Measurements from ENCODE around the gene TMIE. TPM values are rescaled to one million over a fixed set of nuclear protein-coding genes. Genes with fewer than 3 reads are reported as not detected.

The TMIE gene
- polyA plus RNA-seq, 4 donors, result 0.45 to 1.0 (median 0.83) TPM

DNA sequence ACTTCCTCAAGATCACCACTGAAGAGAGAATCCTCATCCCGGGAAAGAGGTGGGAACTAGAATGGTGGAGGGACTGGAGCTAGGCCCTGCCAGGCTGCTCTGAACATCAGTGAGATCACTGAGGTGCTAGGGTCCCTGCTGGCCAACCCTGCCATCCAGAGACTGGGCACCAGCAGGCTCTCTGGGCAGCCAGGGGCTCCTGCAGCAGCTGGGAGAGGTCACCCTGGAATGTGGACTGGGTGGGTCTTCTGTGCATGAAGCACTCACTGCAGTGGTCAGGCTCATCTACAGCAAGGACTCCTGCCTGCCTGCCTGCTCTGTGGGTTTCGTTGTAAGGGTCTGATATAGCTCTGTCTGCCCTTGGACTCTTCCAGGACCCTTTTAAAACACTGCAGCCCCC lies 32.6 kb upstream of the TMIE start:
- no peak for DNase-seq (ENCODE audit: low read depth in 4 of 4, low spot score in 3 of 4)

DNA sequence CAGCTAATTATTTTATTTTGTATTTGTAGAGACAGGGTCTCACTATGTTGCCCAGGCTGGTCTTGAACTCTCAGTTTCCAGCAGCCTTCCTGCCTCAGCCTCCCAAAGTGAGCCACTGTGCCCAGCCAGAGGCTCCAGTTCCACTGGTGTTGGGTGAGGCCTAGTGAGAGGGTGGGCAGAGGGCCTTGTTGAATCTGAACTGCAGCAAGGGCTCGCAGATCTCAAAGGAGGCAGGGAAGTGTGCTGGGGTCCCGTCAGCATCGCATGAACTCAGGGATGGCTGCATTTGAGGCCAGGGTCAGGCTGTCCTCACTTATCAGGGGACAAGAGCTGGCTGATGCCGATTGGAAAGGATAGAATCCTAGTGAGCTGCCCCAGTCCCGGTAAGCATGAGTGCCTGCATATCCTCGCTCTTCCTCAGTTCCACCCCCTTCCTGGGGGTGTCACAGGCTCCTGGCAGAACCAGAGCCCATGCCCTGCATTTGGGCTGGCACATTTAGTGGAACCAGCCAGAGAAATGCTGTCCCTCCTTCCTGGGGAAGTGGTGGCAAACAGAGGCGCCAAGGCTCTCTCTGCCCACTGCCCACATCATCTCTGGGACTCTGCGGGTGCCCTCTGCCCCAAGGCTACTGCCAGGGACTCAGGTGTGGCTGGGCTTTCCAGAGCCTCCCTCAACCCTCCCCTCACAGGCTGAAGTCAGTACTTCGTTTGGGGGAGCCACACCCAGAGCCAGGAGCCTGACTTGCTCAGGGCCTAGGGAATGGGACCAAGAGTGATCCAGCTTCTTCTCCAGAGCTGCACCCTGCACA lies 31.8 kb upstream of the TMIE start:
- DNase-seq (ENCODE audit: low read depth in 4 of 4, low spot score in 3 of 4), result no peak

DNA sequence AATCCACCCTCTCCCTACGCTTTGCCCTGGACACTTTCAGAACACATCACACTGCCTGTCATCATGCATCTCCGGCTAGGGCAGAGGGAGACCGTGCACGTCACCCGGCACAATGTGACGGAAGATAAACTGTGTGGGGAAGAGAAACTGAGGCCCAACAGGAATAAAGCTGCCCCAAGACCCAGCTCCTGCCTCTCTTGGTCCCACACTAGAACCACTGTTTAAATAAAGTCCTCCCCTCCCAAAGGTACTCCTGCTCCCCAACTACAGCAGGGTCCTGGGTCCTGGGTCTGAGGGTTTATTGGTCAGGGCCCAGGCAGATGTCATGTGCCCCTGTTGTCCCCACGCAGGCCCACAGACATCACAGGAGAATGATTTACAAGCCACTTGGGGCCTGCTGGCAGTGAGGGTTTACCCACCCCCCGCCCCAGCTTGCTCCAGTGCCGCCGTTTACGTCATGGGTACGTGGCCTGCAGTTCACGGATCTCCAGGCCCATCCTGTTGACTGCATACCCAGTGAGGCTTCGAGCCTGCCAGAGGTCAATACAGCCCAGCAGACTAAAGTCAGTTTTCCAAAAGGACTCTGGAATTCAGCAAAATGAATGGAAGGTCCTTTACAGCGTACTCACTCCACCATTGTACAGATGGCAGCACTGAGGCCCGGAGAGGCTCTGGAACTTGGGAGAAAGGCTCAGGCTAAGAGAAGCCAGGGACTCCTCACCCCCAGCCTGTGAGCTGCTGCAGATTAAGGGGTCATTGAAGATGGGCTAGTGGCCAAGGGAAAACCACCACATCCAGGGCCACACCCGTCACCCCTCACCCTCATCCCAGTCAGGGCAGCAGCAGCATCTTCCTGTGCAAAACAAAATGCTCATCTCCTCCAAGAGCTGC lies 30.9 kb upstream of the TMIE start:
- no peak for DNase-seq (ENCODE audit: low read depth in 4 of 4, low spot score in 3 of 4)

DNA sequence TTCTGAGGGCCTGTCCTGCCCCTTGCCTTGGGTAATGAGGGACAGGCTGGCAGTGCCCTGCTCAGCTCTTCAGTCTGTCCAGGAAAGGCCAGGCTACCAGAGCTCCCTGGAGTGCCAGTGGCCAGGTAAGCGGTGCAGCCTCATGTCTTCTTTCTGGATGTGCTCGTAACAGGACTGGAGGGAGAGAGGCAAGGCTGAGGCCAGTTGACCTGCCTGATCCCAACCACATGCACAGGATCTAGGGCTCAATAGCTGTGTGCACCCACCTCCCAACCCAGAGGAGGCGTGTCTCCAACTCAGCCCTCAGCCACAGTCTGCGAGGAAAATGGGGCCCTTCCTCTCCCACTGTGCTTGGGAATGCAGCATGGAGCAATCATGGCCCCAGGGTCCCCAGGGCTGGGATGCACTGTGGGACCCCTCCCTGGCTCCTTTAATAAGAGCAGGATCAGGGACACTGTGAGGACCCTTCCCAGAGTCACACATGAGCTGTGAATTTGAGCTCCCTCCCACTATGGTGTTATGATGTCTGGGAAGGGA lies 30.2 kb upstream of the TMIE start:
- DNase-seq (ENCODE audit: low read depth in 4 of 4, low spot score in 3 of 4), result no peak

DNA sequence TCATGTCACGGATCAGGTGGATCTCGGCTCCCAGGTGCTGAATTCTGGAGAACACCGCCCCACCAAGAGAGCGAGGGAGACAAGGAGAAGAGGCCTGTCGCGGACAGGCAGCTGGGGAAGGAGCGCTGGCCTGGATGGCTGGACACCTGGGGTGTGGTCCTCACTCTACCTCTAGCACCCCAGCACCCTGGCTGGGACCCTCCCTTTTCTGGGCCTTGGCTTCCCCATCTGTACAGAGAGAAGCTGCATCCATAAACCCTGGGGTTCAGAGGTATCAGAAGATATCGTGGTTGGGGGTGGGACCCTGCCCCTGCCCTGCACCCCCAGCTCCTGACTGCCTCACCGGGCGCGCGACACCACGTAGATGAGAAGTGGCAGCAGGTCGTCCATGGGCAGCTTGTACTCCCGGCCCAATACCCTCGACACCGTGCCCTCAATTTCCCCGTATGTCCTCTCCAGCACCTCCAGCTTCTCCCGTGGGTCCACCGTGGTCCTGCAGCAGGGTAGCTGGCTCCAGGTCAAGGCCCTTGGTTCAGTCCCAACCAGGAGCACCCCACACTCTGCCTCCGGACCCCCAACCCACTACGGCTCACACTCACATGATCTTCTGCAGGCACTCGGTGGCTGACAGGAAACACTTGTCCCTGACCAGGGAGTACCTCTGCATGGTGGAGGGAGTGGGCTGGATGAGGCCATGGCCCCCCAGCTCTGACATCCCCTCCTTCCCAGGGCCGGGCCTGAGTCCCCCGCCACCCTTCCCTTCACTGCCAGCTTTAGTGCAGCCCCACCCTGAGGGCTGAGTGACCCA lies 29.4 kb upstream of the TMIE start:
- DNase-seq (ENCODE audit: low read depth in 4 of 4, low spot score in 3 of 4), result no peak

DNA sequence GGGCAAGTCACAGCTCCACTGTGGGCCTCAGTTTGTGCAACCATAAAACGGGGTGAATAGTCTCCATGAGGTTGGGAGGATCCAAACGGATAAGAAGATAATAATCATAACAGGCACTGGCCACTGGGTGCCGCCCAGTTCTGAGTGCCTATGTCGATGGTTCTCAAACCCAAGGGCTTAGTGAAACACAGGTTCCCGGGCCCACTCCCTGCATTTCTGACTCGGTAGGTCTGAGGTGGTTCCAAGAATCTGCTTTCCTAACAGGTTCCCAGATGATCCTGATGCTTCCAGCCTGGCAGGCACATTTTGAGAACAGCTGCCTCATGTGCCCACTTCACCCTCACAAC lies 28.9 kb upstream of the TMIE start:
- no peak for DNase-seq (ENCODE audit: low read depth in 4 of 4, low spot score in 3 of 4)

DNA sequence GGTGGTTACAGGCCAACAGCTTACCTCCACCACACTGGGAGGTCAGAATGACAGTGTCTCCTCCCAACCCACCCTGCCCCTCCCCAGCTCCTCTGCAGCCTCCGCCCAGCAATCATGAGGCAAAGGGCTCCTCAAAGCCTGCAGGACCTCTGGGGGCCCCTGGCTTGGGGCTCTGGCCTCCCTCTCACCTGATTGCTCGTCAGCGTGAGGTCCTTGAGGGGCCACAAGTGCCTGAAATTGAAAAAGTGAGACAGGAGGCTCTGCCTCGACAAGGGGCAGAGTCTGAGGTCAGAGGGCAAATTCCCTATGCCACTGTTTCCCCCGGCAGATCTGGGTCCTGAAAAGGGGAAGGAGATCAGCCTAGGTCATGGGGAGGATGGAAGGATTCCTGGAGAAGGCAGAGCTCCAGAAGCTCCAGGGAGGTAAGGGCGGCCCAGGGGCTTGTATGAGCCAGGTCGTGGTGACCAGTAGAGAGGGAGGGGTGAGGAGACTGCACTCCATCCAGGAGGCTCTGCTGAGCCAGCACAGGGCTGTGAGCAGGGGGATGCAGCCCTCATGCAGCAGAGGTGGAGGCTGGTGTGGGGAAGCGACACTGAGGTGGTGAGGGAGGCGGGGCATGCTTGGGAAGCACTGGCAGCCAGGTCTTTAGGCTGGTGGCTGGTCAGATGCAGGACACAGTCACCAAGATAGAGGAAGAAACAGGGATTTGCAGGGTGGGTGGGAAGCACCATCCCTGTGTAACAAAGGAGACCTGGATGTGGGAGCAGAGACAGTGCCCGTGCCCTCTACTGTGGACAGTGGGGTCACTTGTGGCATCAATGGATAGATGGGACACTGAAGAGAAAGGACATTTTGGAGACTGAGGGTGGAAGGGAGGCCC lies 27.8 kb upstream of the TMIE start:
- DNase-seq (ENCODE audit: low read depth in 4 of 4, low spot score in 3 of 4), result no peak

DNA sequence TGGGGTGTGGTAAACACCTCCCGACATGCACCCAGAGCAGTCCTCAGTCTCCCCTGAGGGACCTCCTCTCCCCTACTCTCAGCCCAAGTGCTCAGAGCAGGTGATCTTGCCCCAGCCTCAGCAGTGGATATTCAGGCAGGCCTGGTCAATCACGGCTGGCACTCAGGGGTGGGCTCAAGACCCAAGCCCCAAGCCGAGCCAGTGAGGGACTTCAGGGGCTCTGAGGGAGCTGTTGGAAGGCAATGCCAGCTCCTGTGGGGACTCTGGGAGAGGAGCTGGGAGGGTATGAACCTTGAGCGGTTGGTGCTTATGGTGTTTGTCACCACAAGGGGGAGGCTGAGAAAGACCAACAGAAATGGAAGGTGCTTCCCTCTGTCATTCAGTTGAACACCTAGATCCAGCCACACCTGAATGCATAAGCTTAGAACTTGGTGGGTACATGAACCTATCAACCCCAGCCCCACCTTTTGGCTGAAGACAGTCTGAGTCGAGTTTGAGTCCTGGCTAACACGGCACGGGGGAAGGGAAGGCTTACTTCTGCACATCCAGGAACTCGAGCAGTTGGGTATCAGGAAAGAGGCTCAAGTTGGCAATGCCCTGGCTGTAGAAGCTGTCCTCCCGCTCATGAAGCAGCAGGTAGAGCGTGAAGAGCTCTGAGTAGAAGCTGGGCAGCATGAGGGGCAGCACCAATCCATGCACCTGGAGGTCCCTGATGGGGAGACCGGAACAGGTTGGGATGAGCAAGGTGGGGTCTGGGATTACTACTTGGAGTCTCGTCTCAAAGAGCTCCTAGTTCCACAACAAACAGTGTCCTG lies 27.0 kb upstream of the TMIE start:
- DNase-seq (ENCODE audit: low read depth in 4 of 4, low spot score in 3 of 4), result no peak

DNA sequence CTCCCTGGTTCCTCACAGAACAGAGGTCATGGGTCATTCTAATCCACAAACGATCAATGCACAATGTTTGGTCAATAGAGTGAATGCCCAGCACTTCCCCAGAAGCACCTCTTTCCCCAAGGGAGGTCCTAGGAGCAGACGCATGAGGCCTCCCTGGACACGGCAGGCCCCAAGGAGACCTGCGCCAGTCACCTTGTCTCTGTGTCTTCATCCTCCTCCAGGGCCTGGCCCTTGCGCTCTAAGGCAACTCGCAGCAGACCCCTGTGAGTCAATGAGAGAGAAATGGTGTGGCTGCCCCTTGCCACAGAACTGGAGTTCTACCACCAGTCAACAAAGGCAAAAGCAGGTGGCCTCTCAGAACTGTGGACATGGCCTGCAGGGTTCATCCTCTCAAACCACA lies 25.8 kb upstream of the TMIE start:
- no peak for DNase-seq (ENCODE audit: low read depth in 4 of 4, low spot score in 3 of 4)

DNA sequence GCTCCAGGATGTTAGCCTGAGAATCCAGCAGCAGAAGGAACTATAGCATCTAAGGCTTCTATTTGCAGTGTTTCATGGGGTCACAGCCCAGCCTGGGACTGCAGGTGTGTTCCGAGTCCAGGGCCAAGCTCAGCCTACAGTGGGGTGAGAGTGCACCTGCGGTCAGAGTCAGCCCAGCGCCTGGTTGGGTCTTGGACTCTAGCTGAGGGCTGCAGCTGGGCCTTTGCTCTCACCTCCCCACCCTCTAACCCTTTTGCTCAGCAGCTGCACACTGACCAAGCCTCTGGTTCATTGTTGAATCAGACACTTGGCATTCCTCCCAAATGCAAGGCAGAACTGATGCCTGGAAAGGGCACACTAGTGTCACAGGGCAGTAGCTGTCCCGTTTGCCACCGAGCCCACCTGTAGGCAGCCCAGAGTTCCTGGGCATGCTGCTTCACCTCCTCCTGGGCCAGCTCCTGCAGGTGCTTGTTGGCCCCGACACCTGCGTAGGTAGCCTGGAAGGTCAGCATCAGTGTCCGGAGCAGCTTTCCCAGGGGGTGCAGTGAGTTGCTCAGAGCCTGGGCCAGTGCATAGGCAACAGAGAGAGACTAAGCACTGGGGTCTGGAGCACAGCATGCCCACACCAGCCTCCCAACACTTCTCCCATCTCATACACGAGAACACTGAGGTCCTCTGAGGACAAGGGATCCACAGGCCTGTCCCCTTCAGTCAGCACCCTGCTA lies 25.2 kb upstream of the TMIE start:
- no peak for DNase-seq (ENCODE audit: low read depth in 4 of 4, low spot score in 3 of 4)

DNA sequence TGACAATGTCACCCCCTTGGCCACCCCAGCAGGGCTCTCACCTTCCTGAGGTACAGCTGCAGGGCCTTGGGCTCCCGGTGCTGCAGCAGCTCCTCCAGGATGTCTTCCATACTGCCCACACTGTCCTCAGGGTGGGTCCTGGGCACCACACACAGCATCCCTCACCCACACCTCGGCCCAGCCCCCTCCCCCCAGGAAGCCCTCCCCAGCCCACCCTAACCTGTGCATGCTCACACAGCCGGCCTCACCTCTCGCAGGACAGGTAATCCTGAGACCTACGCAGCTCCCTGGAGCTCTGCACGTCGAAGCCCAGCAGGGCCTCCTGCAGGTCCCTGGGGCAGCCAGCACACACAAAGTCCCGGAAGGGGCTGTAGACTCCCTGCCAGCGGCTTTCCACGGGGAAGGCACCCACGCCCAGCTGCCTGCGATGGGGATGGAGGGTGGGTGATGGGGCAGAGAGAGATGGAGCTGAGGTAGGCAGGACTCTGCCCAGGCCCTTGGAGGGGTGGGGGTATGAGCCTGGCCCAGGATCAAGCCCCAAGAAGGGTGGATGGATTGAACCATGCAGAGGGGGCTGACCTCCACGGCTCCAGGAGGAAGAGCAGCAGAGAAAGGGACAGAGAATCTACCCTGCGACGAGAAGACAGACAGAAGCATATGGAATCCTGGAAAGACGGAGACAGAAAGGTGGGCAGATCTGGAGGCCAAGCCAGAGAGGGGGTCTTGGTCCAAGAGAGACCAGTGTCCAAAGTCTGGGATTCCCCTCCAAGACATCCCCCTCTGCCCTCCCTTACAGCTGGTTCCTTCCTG lies 24.4 kb upstream of the TMIE start:
- no peak for DNase-seq (ENCODE audit: low read depth in 4 of 4, low spot score in 3 of 4)

DNA sequence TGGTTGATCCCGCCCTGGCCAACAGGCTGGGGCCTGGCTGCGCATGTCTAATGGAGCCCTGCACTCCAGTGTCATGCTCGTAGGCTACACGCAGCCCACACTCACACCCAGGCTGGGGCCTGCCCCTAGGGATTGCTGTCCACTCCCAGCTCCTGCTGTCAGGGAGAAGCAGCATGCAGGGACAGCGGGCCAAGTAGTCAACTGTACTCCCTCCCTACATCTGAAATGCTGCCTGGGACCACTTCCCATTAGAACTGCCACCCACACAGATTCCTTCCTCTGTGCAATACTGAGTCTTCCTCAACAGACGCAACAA lies 23.8 kb upstream of the TMIE start:
- DNase-seq (ENCODE audit: low read depth in 4 of 4, low spot score in 3 of 4), result no peak

DNA sequence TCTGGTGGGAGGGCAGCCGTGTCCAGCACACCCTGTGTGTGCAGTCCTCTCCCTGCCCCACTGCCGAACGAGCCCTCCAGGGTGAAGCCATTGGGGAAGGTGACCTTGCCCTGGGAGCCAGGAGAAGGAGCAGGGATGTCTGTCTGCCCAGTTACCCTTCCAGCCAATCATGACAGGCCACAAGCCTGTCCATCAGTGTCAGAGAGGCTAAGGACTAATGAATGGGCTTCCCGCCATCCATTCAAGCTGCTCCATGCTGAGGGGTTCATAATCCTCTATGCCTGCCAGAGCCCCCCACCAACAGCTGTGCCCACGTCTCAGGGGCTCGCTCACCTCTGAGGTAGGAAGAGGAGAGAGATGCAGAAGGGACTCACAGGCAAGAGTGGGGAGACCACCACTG lies 22.9 kb upstream of the TMIE start:
- no peak for DNase-seq (ENCODE audit: low read depth in 4 of 4, low spot score in 3 of 4)

DNA sequence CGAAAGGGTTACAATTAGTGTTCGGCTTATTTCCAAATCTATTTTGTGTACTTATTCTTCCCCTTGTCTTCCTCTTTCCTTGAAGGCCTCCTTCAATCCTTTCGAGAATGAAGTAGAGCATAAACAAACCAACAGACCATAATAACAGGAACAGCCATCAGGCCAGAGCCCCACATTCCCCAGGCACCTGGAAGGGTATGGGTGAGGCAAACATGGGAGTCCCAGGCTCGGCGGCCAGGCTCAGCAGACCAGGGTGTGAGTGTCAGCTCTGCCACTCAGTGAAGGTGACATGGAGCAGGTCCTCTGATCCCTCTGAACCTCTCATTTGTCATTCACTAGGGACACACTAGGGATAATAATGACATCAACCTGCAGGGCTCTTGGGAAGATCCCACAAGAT lies 21.5 kb upstream of the TMIE start:
- no peak for DNase-seq (ENCODE audit: low read depth in 4 of 4, low spot score in 3 of 4)

DNA sequence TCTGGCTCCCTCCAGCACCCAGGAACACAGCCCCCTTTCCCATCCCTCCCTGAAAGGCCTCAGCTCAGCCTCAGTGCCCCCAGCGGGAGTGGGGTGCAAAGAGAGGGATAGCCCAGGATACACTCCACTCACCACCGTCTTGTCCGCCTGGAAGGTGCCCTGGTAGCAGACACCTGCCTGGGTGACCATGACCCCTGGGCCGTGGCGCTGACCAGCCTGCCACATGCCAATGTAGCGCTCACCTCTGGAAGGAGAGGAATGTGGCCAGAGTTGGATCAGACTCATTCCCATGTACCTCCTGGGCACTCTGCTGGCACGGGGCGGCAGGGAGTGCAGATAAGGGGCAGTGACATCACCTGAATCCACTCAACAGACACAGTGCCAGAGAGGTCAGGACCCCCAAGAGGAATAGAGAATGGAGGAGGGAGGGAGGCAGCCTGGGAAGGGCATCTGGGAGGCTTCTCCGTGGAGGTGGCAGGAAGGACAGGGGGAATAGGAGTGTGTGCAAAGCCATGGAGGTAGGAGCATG lies 20.8 kb upstream of the TMIE start:
- no peak for DNase-seq (ENCODE audit: low read depth in 4 of 4, low spot score in 3 of 4)

DNA sequence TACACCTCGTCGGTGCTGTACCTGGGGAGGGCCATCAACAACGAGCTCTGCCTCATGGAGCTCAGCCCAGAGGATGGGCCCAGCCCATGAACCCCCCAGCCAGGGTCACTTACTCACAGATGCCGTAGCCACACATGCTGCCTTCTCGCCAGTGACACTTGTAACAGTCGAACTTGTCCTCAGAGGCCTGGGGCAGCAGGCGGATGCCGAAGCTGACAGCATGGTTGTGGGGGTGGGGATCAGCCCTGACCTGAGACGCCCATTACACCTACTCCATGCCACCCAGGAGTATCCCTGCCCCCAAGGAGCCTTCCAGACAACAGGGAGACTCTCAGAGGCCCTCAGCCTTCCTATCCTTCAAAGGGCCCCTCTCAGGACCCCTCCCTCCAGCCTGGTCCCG lies 19.8 kb upstream of the TMIE start:
- DNase-seq (ENCODE audit: low read depth in 4 of 4, low spot score in 3 of 4), result no peak

DNA sequence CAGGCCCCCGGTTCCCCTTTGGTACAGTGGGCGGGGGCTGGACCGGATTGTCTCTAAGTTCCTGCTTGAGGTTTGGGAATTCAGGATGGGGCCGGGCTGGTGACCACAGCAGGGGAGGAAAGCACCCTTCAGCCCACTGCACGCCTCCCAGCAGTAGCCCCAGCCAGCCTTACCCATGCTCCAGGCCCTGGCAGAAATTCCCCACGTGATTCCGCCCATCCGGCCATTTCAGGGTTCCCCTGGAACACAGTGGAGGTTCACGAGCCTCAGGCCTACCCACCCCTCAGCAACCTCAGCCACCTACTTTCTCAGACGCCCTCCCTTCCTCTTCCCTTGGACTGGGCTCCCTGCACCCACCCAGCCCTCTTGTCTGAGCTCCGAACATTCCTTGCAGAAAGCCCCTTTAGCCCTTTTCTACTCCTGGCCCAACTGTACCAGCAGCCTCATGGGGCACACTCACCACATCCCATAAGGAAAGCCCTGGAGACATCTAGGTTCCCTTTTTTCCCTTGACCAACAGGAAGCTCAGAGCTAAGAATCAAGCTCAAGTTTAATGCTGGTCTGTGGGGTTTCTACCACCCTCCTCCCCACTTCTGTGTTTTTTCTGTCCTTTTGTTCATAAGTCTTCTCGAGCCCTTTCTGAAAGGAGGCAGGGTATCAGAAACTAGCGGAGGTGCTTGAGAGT lies 19.2 kb upstream of the TMIE start:
- DNase-seq (ENCODE audit: low read depth in 4 of 4, low spot score in 3 of 4), result no peak
